ENCODE measurements around the gene SLC38A6.

Gene SLC38A6

GRCh38 chr14:60981633-60982455 lies 799 bp downstream of the SLC38A6 start:
- DNase-seq, result no peak

GRCh38 chr14:60984196-60984595 lies 3.2 kb downstream of the SLC38A6 start:
- DNase-seq, result no peak

- no peak for DNase-seq
Observed at GRCh38 chr14:60986500-60986899, 5.5 kb downstream of the SLC38A6 start.

GRCh38 chr14:60989599-60989998 lies 8.6 kb downstream of the SLC38A6 start:
- no peak for DNase-seq

- no peak for DNase-seq
Observed at GRCh38 chr14:60998617-60999016, 17.6 kb downstream of the SLC38A6 start.

- no peak for DNase-seq
Observed at GRCh38 chr14:60999536-60999935, 18.5 kb downstream of the SLC38A6 start.

- DNase-seq, result no peak
Observed at GRCh38 chr14:61003571-61003970, 22.5 kb downstream of the SLC38A6 start.

GRCh38 chr14:61019537-61019936 lies 38.5 kb downstream of the SLC38A6 start:
- no peak for DNase-seq

GRCh38 chr14:61025251-61026223 lies 44.5 kb downstream of the SLC38A6 start:
- DNase-seq, result peak; percentile 61

- DNase-seq, result no peak
Observed at GRCh38 chr14:61026526-61026925, 45.5 kb downstream of the SLC38A6 start.

GRCh38 chr14:61031026-61031425 lies 50.0 kb downstream of the SLC38A6 start:
- no peak for DNase-seq

- DNase-seq, result no peak
Observed at GRCh38 chr14:61033054-61033453, 52.0 kb downstream of the SLC38A6 start.

GRCh38 chr14:61033855-61034254 lies 52.8 kb downstream of the SLC38A6 start:
- no peak for DNase-seq

GRCh38 chr14:61034416-61035120 lies 53.5 kb downstream of the SLC38A6 start:
- no peak for DNase-seq

GRCh38 chr14:61037215-61037614 lies 56.2 kb downstream of the SLC38A6 start:
- no peak for DNase-seq

- DNase-seq, result no peak
Observed at GRCh38 chr14:61041704-61042103, 60.7 kb downstream of the SLC38A6 start.

- no peak for DNase-seq
Observed at GRCh38 chr14:61042220-61042619, 61.2 kb downstream of the SLC38A6 start.

- DNase-seq, result no peak
Observed at GRCh38 chr14:61043506-61043905, 62.5 kb downstream of the SLC38A6 start.

GRCh38 chr14:61047021-61047420 lies 66.0 kb downstream of the SLC38A6 start:
- no peak for DNase-seq

- no peak for DNase-seq
Observed at GRCh38 chr14:61048640-61049039, 67.6 kb downstream of the SLC38A6 start.

GRCh38 chr14:61050417-61050816 lies 69.4 kb downstream of the SLC38A6 start:
- no peak for DNase-seq

- no peak for DNase-seq
Observed at GRCh38 chr14:61051051-61051450, 70.0 kb downstream of the SLC38A6 start.

- no peak for DNase-seq
Observed at GRCh38 chr14:61051621-61052020, 70.6 kb downstream of the SLC38A6 start.

Data from CD4-positive, alpha-beta T cell treated with Interleukin-21 for 1 hour (primary cell).